ENCODE results near the gene ITIH3.

- no peak for TF ChIP-seq EZH2 (IDR thresholded peaks at IDR 0.05; ENCODE audit: insufficient read depth, low read length)
- TF ChIP-seq, protein P1, sequence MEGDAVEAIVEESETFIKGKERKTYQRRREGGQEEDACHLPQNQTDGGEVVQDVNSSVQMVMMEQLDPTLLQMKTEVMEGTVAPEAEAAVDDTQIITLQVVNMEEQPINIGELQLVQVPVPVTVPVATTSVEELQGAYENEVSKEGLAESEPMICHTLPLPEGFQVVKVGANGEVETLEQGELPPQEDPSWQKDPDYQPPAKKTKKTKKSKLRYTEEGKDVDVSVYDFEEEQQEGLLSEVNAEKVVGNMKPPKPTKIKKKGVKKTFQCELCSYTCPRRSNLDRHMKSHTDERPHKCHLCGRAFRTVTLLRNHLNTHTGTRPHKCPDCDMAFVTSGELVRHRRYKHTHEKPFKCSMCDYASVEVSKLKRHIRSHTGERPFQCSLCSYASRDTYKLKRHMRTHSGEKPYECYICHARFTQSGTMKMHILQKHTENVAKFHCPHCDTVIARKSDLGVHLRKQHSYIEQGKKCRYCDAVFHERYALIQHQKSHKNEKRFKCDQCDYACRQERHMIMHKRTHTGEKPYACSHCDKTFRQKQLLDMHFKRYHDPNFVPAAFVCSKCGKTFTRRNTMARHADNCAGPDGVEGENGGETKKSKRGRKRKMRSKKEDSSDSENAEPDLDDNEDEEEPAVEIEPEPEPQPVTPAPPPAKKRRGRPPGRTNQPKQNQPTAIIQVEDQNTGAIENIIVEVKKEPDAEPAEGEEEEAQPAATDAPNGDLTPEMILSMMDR (IDR thresholded peaks at IDR 0.05; ENCODE audit: insufficient read depth, low read depth, low read length) = no peak
These were observed 36.1 kb downstream of the ITIH3 start, which contains the start of gene ITIH4 for GRCh38 chr3:52830535-52831258.
